GM12878 (cell line): Measurements from ENCODE around the gene B3GNT3. TPM values are rescaled to one million over a fixed set of nuclear protein-coding genes. Genes with fewer than 3 reads are reported as not detected.

ENCODE experiments used
- ATAC-seq: fragments of 200-7000 bp; cut with Tn5 transposase; 3 replicates; pipeline ENCODE4 v1.9.1; 2020; ENCODE audit warnings: mild to moderate bottlenecking, moderate library complexity
- BruUV-seq: library from RNA; stranded (reverse); fragments of 400-500 nt; replicated peaks from 2 replicates; lab custom pipeline; 2021; lab: Mats Ljungman, UMichigan
- CTCF ChIA-PET: fragments of 300-600 bp; sonication (Branson Sonifier 250); formaldehyde crosslinking; extraction: SDS; loops from one replicate; lab custom pipeline; 2021; ENCODE audit warnings: inconsistent platforms; lab: Yijun Ruan, JAX
- POLR2A ChIA-PET: fragments of 350-600 bp; formaldehyde crosslinking; extraction: SDS; loops from one replicate; lab custom pipeline; 2021; ENCODE audit warnings: inconsistent platforms; lab: Charles Lee
- RAD21 ChIA-PET: fragments of 300-600 bp; sonication (Branson Sonifier 250); formaldehyde crosslinking; loops from one replicate; lab custom pipeline; 2023; ENCODE audit warnings: antibody characterized with exemption; ENCODE audit not compliant: unreplicated experiment; lab: Charles Lee
- SMC1A ChIA-PET: fragments of 300-600 bp; sonication (Branson Sonifier 250); formaldehyde crosslinking; loops from one replicate; lab custom pipeline; 2023; ENCODE audit not compliant: unreplicated experiment, uncharacterized antibody; lab: Charles Lee
- DNase-seq: peaks from one replicate; pipeline ENCODE4 v3.0.0-alpha.2; 2011; ENCODE audit warnings: low read depth, low spot score
- FAIRE-seq: peaks from 3 replicates; lab custom pipeline; 2011; peaks lifted over from hg19 to GRCh38; lab: Jason Lieb, UNC
- H2AFZ ChIP-seq: 2 replicates; pipeline ENCODE4 v1.6.0; 2011; ENCODE audit warnings: low read depth, low read length, control low read depth; ENCODE audit not compliant: control insufficient read depth
- H3K27ac ChIP-seq: 2 replicates; pipeline ENCODE4 v1.5.1; 2011; ENCODE audit warnings: control low read depth; ENCODE audit not compliant: control insufficient read depth, insufficient read depth
- H3K27me3 ChIP-seq, 2 experiments: replicated peaks in 1 of 2; 2 replicates each; pipeline versions ENCODE4 v1.6.0 to v1.6.1; 2011; ENCODE audit warnings: low read length in 1 of 2; ENCODE audit not compliant: control insufficient read depth in 2 of 2, insufficient read depth in 2 of 2
- H3K36me3 ChIP-seq, 2 experiments: 2 replicates each; pipeline ENCODE4 v1.5.1; 2011; ENCODE audit warnings: low read length in 1 of 2; ENCODE audit not compliant: control insufficient read depth in 2 of 2, insufficient read depth in 2 of 2
- H3K4me1 ChIP-seq: 2 replicates; pipeline ENCODE4 v1.6.1; 2011; ENCODE audit warnings: mild to moderate bottlenecking, low read length, moderate library complexity, mixed read lengths; ENCODE audit not compliant: control insufficient read depth, insufficient read depth
- H3K4me2 ChIP-seq: 2 replicates; pipeline ENCODE4 v1.6.0; 2011; ENCODE audit warnings: control low read depth; ENCODE audit not compliant: control insufficient read depth, insufficient read depth
- H3K4me3 ChIP-seq: fragments of 200-600 bp; sonication (generic); 2 replicates; pipeline ENCODE4 v1.5.1; 2016
- H3K79me2 ChIP-seq: 2 replicates; pipeline ENCODE4 v1.6.0; 2011; ENCODE audit warnings: low read length; ENCODE audit not compliant: control insufficient read depth, insufficient read depth
- H3K9ac ChIP-seq: 2 replicates; pipeline ENCODE4 v1.8.0; 2011; ENCODE audit warnings: low read length, control low read depth, mixed read lengths; ENCODE audit not compliant: control insufficient read depth, insufficient read depth
- H3K9me3 ChIP-seq: replicated peaks from 3 replicates; pipeline ENCODE4 v1.5.1; 2011; ENCODE audit warnings: mild to moderate bottlenecking, low read length; ENCODE audit not compliant: control insufficient read depth, insufficient read depth
- H4K20me1 ChIP-seq: 2 replicates; pipeline ENCODE4 v1.6.0; 2011; ENCODE audit not compliant: control insufficient read depth, insufficient read depth
- ATF7 ChIP-seq: fragments of 450-650 bp; IDR thresholded peaks from 2 replicates; pipeline ENCODE4 v1.6.1; 2016; ENCODE audit warnings: low read depth, mild to moderate bottlenecking
- BHLHE40 ChIP-seq, 2 experiments: fragments of 450-650 bp in 1 of 2; IDR thresholded peaks; 2 replicates each; pipeline ENCODE4 v1.6.1; 2011 to 2017; ENCODE audit warnings: low read depth in 2 of 2, borderline replicate concordance in 1 of 2, improper control_type of control experiment in 1 of 2, low read length in 1 of 2, mild to moderate bottlenecking in 1 of 2
- BRCA1 ChIP-seq: IDR thresholded peaks from 2 replicates; pipeline ENCODE4 v1.6.1; 2011; ENCODE audit warnings: low read depth, low read length, improper control_type of control experiment
- CHD4 ChIP-seq: fragments of 200-600 bp; sonication (generic); IDR thresholded peaks from 2 replicates; pipeline ENCODE4 v1.6.1; 2016; ENCODE audit warnings: mild to moderate bottlenecking
- EP300 ChIP-seq, 2 experiments: fragments of 150-350 bp in 1 of 2; IDR thresholded peaks; 2 replicates each; pipeline ENCODE4 v1.6.1; 2011 to 2012; ENCODE audit warnings: low read depth in 2 of 2, low read length in 2 of 2, borderline replicate concordance in 1 of 2, improper control_type of control experiment in 1 of 2, inconsistent platforms in 1 of 2; ENCODE audit not compliant: control insufficient read depth in 1 of 2
- GATAD2B ChIP-seq: fragments of 450-650 bp; conservative IDR thresholded peaks from 2 replicates; pipeline ENCODE4 v1.6.1; 2017; ENCODE audit warnings: low read depth, mild to moderate bottlenecking, moderate library complexity
- JUNB ChIP-seq: IDR thresholded peaks from 2 replicates; pipeline ENCODE4 v1.6.1; 2016; ENCODE audit warnings: antibody characterized with exemption, mild to moderate bottlenecking
- MAX ChIP-seq: IDR thresholded peaks from 2 replicates; pipeline ENCODE4 v1.6.1; 2012; ENCODE audit warnings: low read depth, low read length, improper control_type of control experiment
- MEF2A ChIP-seq: IDR thresholded peaks from 2 replicates; pipeline ENCODE4 v1.6.1; 2011; ENCODE audit warnings: low read depth, mild to moderate bottlenecking, low read length, moderate library complexity; ENCODE audit not compliant: insufficient read depth
- MEF2B ChIP-seq: fragments of 450-650 bp; IDR thresholded peaks from 2 replicates; pipeline ENCODE4 v1.6.1; 2018; ENCODE audit warnings: mild to moderate bottlenecking, moderate library complexity; ENCODE audit not compliant: partially characterized antibody, poor library complexity, severe bottlenecking
- MTA3 ChIP-seq: IDR thresholded peaks from 2 replicates; pipeline ENCODE4 v1.6.1; 2012; ENCODE audit warnings: low read length, inconsistent platforms, borderline replicate concordance
- NFXL1 ChIP-seq: fragments of 450-650 bp; IDR thresholded peaks from 2 replicates; pipeline ENCODE4 v1.6.1; 2017; ENCODE audit warnings: antibody characterized with exemption, mild to moderate bottlenecking, borderline replicate concordance
- RCOR1 ChIP-seq: conservative IDR thresholded peaks from 2 replicates; pipeline ENCODE4 v1.6.1; 2012; ENCODE audit warnings: low read depth, low read length, improper control_type of control experiment
- SIX5 ChIP-seq: IDR thresholded peaks from 2 replicates; pipeline ENCODE4 v1.6.1; 2011; ENCODE audit warnings: mild to moderate bottlenecking, low read depth, low read length, moderate library complexity; ENCODE audit not compliant: severe bottlenecking
- SMAD1 ChIP-seq: fragments of 450-650 bp; IDR thresholded peaks from 2 replicates; pipeline ENCODE4 v1.6.1; 2018; ENCODE audit warnings: mild to moderate bottlenecking, low read depth; ENCODE audit not compliant: partially characterized antibody
- STAT3 ChIP-seq: IDR thresholded peaks from 2 replicates; pipeline ENCODE4 v1.6.1; 2011; ENCODE audit warnings: low read depth, low read length, improper control_type of control experiment
- WRNIP1 ChIP-seq: IDR thresholded peaks from 2 replicates; pipeline ENCODE4 v1.6.1; 2011; ENCODE audit warnings: low read depth, low read length, improper control_type of control experiment, borderline replicate concordance
- ZNF592 ChIP-seq: fragments of 450-650 bp; IDR thresholded peaks from 2 replicates; pipeline ENCODE4 v1.6.1; 2017; ENCODE audit warnings: mild to moderate bottlenecking, moderate library complexity
- WGBS: methylation state at CpG from one replicate; pipeline ENCODE4 v1.1.6; 2016; ENCODE audit warnings: low lambda C conversion rate; ENCODE audit not compliant: insufficient replicate concordance, insufficient coverage; ENCODE audit errors: missing lambda C conversion rate; 5-methylcytosine and 5-hydroxymethylcytosine counted together
- in situ Hi-C: fragments of 300-500 bp; cut with MboI; formaldehyde crosslinking; loops from 9 replicates; pipeline ENCODE4 v1.14.3; 2018; ENCODE audit warnings: mixed read lengths
- intact Hi-C: fragments of 100-400 bp; cut with micrococcal nuclease; formaldehyde crosslinking; loops from one replicate; pipeline ENCODE4 v1.14.2; 2022; ENCODE audit not compliant: unreplicated experiment
- polyA plus RNA-seq, 11 experiments: library from polyadenylated mRNA; depleted of rRNA in 4 of 11; unstranded in 6 of 11; stranded (reverse) in 5 of 11; fragments of >200 nt; fragmentation: Nextera tagmentation in 4 of 11; fragmentation: Illumina TruSeq in 1 of 11; extraction: Ambion mirVana in 4 of 11; extraction: Trizol in 1 of 11; gene quantifications; 1 replicate in 1 of 11; 2 replicates in 10 of 11; pipeline versions ENCODE4 v1.2.1 to v1.2.3, GENCODE V29; 2011 to 2016; ENCODE audit warnings: inconsistent platforms in 2 of 11, missing spikeins in 2 of 11, low read depth in 1 of 11
- total RNA-seq, 4 experiments: library from RNA; depleted of rRNA in 3 of 4; stranded (reverse); fragments of >200 nt in 3 of 4; fragmentation: Illumina TruSeq in 1 of 4; extraction: Trizol in 1 of 4; gene quantifications; 2 replicates each; pipeline versions ENCODE4 v1.2.1 to v1.2.3, GENCODE V29; 2013 to 2021

Gene B3GNT3
- total and polyA plus RNA-seq, 10 of the 15 experiments (the other 5 are each of a cell fraction or from before 2014, with no cell fraction given), result not detected

GRCh38 chr19:17754634-17755442, 40.1 kb upstream of the B3GNT3 start:
- SMC1A ChIA-PET, result interaction anchor here (0.6 to 8.8 kb wide), 23 partner anchors 9 to 244 kb away, joined by 3 to 93 read pairs (median 5); partner anchors contain the start of genes CCDC124, JAK3, MAP1S and RPL18A
- H3K4me3 ChIP-seq, result peak overlapping the region; percentile 45; the same call in 1 of the 2 replicates
- H3K9me3 ChIP-seq, result no peaks in the 10 kb centered on the region; the same call in 2 of the 3 replicates
- peak; percentile 97 for FAIRE-seq
- H3K27me3 ChIP-seq, result no peaks in the 10 kb centered on the region
- peak overlapping the region; percentile 67 for H3K27ac ChIP-seq
- no peaks in the 10 kb centered on the region for H4K20me1 ChIP-seq
- H3K36me3 ChIP-seq, result peaks cover 0 to 5% of the 10 kb centered on the region in 2 experiments; a peak in 3 of 4 replicates
- RAD21 ChIA-PET, result interaction anchor here (0.8 to 6.7 kb wide), 25 partner anchors 8 to 369 kb away, joined by 3 to 96 read pairs (median 4); partner anchors contain the start of genes JAK3, MAP1S and RPL18A
- peak overlapping the region; percentile 82 for H3K4me2 ChIP-seq
- H3K4me1 ChIP-seq, result peaks cover 54% of the 10 kb centered on the region
- POLR2A ChIA-PET, result interaction anchor here (0.5 to 3.0 kb wide), 13 partner anchors 8 to 920 kb away, joined by 3 to 23 read pairs (median 5); partner anchors contain the start of gene MAP1S
- no peak overlapping the region for H2AFZ ChIP-seq
- CTCF ChIA-PET, result interaction anchor here (0.6 to 6.8 kb wide), 28 partner anchors 11 to 259 kb away, joined by 3 to 85 read pairs (median 6); partner anchors contain the start of genes JAK3, MAP1S, PGLS and RPL18A
- H3K79me2 ChIP-seq, result peaks cover 23% of the 10 kb centered on the region
- DNase-seq, result peak; percentile 87
- peak; percentile 77 for ATAC-seq
- intact Hi-C loops (loop anchor here (2.0 to 5.0 kb wide), 2 partner anchors 22 to 38 kb away; partner anchors contain the start of gene MAP1S), in situ Hi-C loops (no loop called here)
- 10% methylated on average over 5 of the region's 5 CpGs for WGBS
- peak overlapping the region; percentile 1; the same call in 1 of the 2 replicates for H3K9ac ChIP-seq
- BruUV-seq, result no TSS peak
- TF ChIP-seq GATAD2B (peak; percentile 87), MTA3 (no peak), BRCA1 (no peak), NFXL1 (no peak), MEF2B (peak; percentile 73), SMAD1 (no peak), SIX5 (no peak), EP300 (IDR thresholded peaks at IDR 0.05; ENCODE audit: borderline replicate concordance in 1 of 2, control insufficient read depth in 1 of 2, low read depth in 2 of 2, low read length in 2 of 2) (peak in 1 of 2 experiments; percentile 72; a peak in 2 of 4 replicates), ZNF592 (no peak), CHD4 (no peak), BHLHE40 (IDR thresholded peaks at IDR 0.05; ENCODE audit: borderline replicate concordance in 1 of 2, low read depth in 2 of 2, low read length in 1 of 2) (peak; percentile 50 to 54; a peak in 2 of 4 replicates), JUNB (peak; percentile 25; the same call in 1 of the 2 replicates), STAT3 (no peak), MEF2A (no peak), ATF7 (peak; percentile 71), MAX (no peak), WRNIP1 (no peak), RCOR1 (no peak)
